SK-N-SH (cell line): Measurements from ENCODE around the gene RPS6KA1. TPM values are rescaled to one million over a fixed set of nuclear protein-coding genes. Genes with fewer than 3 reads are reported as not detected.

Experiments used
- CTCF ChIA-PET: fragments of 300-600, 350-600 bp; formaldehyde crosslinking; extraction: SDS; loops from one replicate; lab custom pipeline; 2021; lab: Yijun Ruan, JAX
- POLR2A ChIA-PET: fragments of 350-600 bp; sonication (Branson Sonifier 250); formaldehyde crosslinking; extraction: SDS; loops from one replicate; lab custom pipeline; 2020; ENCODE audit warnings: antibody characterized with exemption, inconsistent platforms; lab: Yijun Ruan, JAX
- DNase-seq: peaks from one replicate; pipeline ENCODE4 v3.0.0; 2012
- H2AFZ ChIP-seq: fragments of 200-600 bp; sonication (generic); 2 replicates; pipeline ENCODE4 v1.8.1; 2016; ENCODE audit warnings: antibody characterized with exemption, mild to moderate bottlenecking, low read depth
- H3F3A ChIP-seq: fragments of 200-600 bp; sonication (generic); replicated peaks from 2 replicates; pipeline ENCODE3; 2016; ENCODE audit warnings: antibody characterized with exemption, mild to moderate bottlenecking; ENCODE audit not compliant: insufficient read depth
- H3K27ac ChIP-seq, 2 experiments: fragments of 200-500 bp in 1 of 2; fragments of 200-600 bp in 1 of 2; sonication (Bioruptor generic) in 1 of 2; sonication (generic), shearing (Covaris generic) in 1 of 2; 2 replicates each; pipeline versions ENCODE4 v1.5.1 to v1.6.1; 2014 to 2016; ENCODE audit warnings: low read depth in 2 of 2, inconsistent platforms in 1 of 2, low read length in 1 of 2, mild to moderate bottlenecking in 1 of 2, mixed read lengths in 1 of 2
- H3K27me3 ChIP-seq: fragments of 200-600 bp; sonication (generic), shearing (Covaris generic); 2 replicates; pipeline ENCODE4 v1.6.1; 2016; ENCODE audit warnings: mixed run types; ENCODE audit not compliant: insufficient read depth
- H3K36me3 ChIP-seq, 2 experiments: fragments of 200-500 bp in 1 of 2; fragments of 200-600 bp in 1 of 2; sonication (Bioruptor generic) in 1 of 2; sonication (generic) in 1 of 2; replicated peaks in 1 of 2; 2 replicates each; pipeline versions ENCODE3 to v1.5.1; 2014 to 2016; ENCODE audit warnings: low read length in 1 of 2, mild to moderate bottlenecking in 1 of 2; ENCODE audit not compliant: insufficient read depth in 2 of 2, control insufficient read depth in 1 of 2
- H3K4me1 ChIP-seq, 2 experiments: fragments of 200-500 bp in 1 of 2; fragments of 200-600 bp in 1 of 2; sonication (Bioruptor generic) in 1 of 2; sonication (generic), shearing (Covaris generic) in 1 of 2; 2 replicates each; pipeline versions ENCODE4 v1.5.1 to v1.6.1; 2014 to 2016; ENCODE audit warnings: low read depth in 1 of 2, low read length in 1 of 2, mixed run types in 1 of 2; ENCODE audit not compliant: insufficient read depth in 2 of 2, control insufficient read depth in 1 of 2
- H3K4me2 ChIP-seq: fragments of 200-600 bp; sonication (generic), shearing (Covaris generic); 2 replicates; pipeline ENCODE4 v1.6.1; 2017; ENCODE audit warnings: mixed run types
- H3K4me3 ChIP-seq, 2 experiments: fragments of 200-500 bp in 1 of 2; fragments of 200-600 bp in 1 of 2; sonication (Bioruptor generic) in 1 of 2; sonication (generic), shearing (Covaris generic) in 1 of 2; 2 replicates each; pipeline versions ENCODE4 v1.5.1 to v1.8.1; 2014 to 2016; ENCODE audit warnings: low read depth in 2 of 2, inconsistent platforms in 1 of 2, low read length in 1 of 2, mild to moderate bottlenecking in 1 of 2, mixed read lengths in 1 of 2, moderate library complexity in 1 of 2
- H3K79me2 ChIP-seq: fragments of 200-600 bp; sonication (generic); 2 replicates; pipeline ENCODE4 v1.8.1; 2017; ENCODE audit warnings: mild to moderate bottlenecking; ENCODE audit not compliant: insufficient read depth
- H3K9ac ChIP-seq: fragments of 200-600 bp; sonication (generic); 2 replicates; pipeline ENCODE4 v1.6.1; 2017; ENCODE audit warnings: mixed run types
- H3K9me2 ChIP-seq: fragments of 200-600 bp; sonication (generic); 2 replicates; pipeline ENCODE4 v1.6.1; 2017; ENCODE audit warnings: mixed run types
- H3K9me3 ChIP-seq: fragments of 200-600 bp; sonication (generic); 2 replicates; pipeline ENCODE4 v1.6.1; 2017; ENCODE audit warnings: mixed run types, mild to moderate bottlenecking, moderate library complexity
- H4K20me1 ChIP-seq: fragments of 200-600 bp; sonication (generic); 2 replicates; pipeline ENCODE4 v1.6.1; 2017; ENCODE audit warnings: mild to moderate bottlenecking, mixed run types; ENCODE audit not compliant: insufficient read depth
- ELF1 ChIP-seq: IDR thresholded peaks from 2 replicates; pipeline ENCODE4 v1.4.0; 2012
- EP300 ChIP-seq, 2 experiments: IDR thresholded peaks; 2 replicates each; pipeline versions ENCODE4 v1.4.0 to v1.6.1; 2012; ENCODE audit warnings: borderline replicate concordance in 1 of 2, low read depth in 1 of 2, low read length in 1 of 2
- FOXJ3 ChIP-seq: sonication (generic); formaldehyde crosslinking; IDR thresholded peaks from 2 replicates; pipeline ENCODE4 v1.5.1; 2020; ENCODE audit warnings: mild to moderate bottlenecking, missing genetic modification reagents
- FOXM1 ChIP-seq: IDR thresholded peaks from 2 replicates; pipeline ENCODE4 v1.4.0; 2012; ENCODE audit warnings: low read depth, mild to moderate bottlenecking
- GABPA ChIP-seq: IDR thresholded peaks from 2 replicates; pipeline ENCODE4 v1.4.0; 2012; ENCODE audit warnings: low read depth, mild to moderate bottlenecking
- GATA2 ChIP-seq: sonication (generic); formaldehyde crosslinking; IDR thresholded peaks from 2 replicates; pipeline ENCODE4 v1.5.0; 2020; ENCODE audit warnings: mild to moderate bottlenecking, missing genetic modification reagents
- IRF3 ChIP-seq: fragments of 150-350 bp; IDR thresholded peaks from 2 replicates; pipeline ENCODE4 v1.6.1; 2016; ENCODE audit warnings: mild to moderate bottlenecking, low read depth, low read length
- JUND ChIP-seq: IDR thresholded peaks from 2 replicates; pipeline ENCODE4 v1.4.0; 2012
- MAX ChIP-seq: IDR thresholded peaks from 2 replicates; pipeline ENCODE4 v1.4.0; 2012; ENCODE audit warnings: low read depth
- MEF2A ChIP-seq: IDR thresholded peaks from 2 replicates; pipeline ENCODE4 v1.4.0; 2012; ENCODE audit warnings: low read depth, borderline replicate concordance
- NRF1 ChIP-seq: IDR thresholded peaks from 2 replicates; pipeline ENCODE4 v1.6.1; 2012; ENCODE audit warnings: low read depth, mild to moderate bottlenecking, low read length
- REST ChIP-seq: IDR thresholded peaks from 2 replicates; pipeline ENCODE4 v1.6.1; 2012; ENCODE audit warnings: mild to moderate bottlenecking, low read depth, low read length, moderate library complexity
- RFX5 ChIP-seq: IDR thresholded peaks from 2 replicates; pipeline ENCODE4 v1.6.1; 2012; ENCODE audit warnings: mild to moderate bottlenecking, improper control_type of control experiment, low read length
- SIN3A ChIP-seq: IDR thresholded peaks from 2 replicates; pipeline ENCODE4 v1.6.1; 2012; ENCODE audit warnings: low read depth, mild to moderate bottlenecking, low read length, moderate library complexity, borderline replicate concordance
- TAF1 ChIP-seq: IDR thresholded peaks from 2 replicates; pipeline ENCODE4 v1.6.1; 2012; ENCODE audit warnings: low read depth, mild to moderate bottlenecking, low read length, moderate library complexity, borderline replicate concordance
- TEAD4 ChIP-seq: IDR thresholded peaks from 2 replicates; pipeline ENCODE4 v1.4.0; 2012; ENCODE audit warnings: mild to moderate bottlenecking, borderline replicate concordance; ENCODE audit not compliant: insufficient read depth
- USF2 ChIP-seq: fragments of 150-350 bp; IDR thresholded peaks from 2 replicates; pipeline ENCODE4 v1.6.1; 2017; ENCODE audit warnings: antibody characterized with exemption, low read length, low read depth, borderline replicate concordance
- WGBS: methylation state at CpG from one replicate; pipeline ENCODE4 v1.1.6; 2017; ENCODE audit warnings: low lambda C conversion rate; 5-methylcytosine and 5-hydroxymethylcytosine counted together
- polyA plus RNA-seq, 3 experiments: library from polyadenylated mRNA; depleted of rRNA; stranded (reverse); fragments of >200 nt; gene quantifications; 2 replicates each; pipeline ENCODE4 v1.2.3, GENCODE V29; 2012

The RPS6KA1 gene
- polyA plus RNA-seq, 1 of the 3 experiments (the other 2 are of a cell fraction): 9.7 TPM

GRCh38 chr1:26493267-26493666 lies 36.3 kb upstream of the RPS6KA1 start:
- 68% methylated on average over 3 of the region's 3 CpGs for WGBS
- no peak for DNase-seq
- H3K9ac ChIP-seq: no peak overlapping the region
- TF ChIP-seq RFX5: no peak
- no peak for TF ChIP-seq REST
- TF ChIP-seq NRF1: no peak
- TF ChIP-seq SIN3A: no peak
- no peak for TF ChIP-seq USF2
- TF ChIP-seq EP300 (IDR thresholded peaks at IDR 0.05; ENCODE audit: borderline replicate concordance in 1 of 2, low read depth in 1 of 2, low read length in 1 of 2): no peak
- no peak for TF ChIP-seq TAF1
- no peak for TF ChIP-seq FOXM1
- TF ChIP-seq IRF3: no peak
- TF ChIP-seq TEAD4: no peak
- no peak for TF ChIP-seq MEF2A
- TF ChIP-seq MAX: no peak
- TF ChIP-seq JUND: no peak
- TF ChIP-seq GABPA: no peak
- no peak for TF ChIP-seq ELF1
- no peak for TF ChIP-seq FOXJ3 (CRISPR knock-in tag)
- no peak for TF ChIP-seq GATA2 (CRISPR knock-in tag)
- H3K9me2 ChIP-seq: no peaks in the 10 kb centered on the region
- ChIA-PET POLR2A (no interaction called here), CTCF (no interaction called here)
- no peaks in the 10 kb centered on the region for H3F3A ChIP-seq
- H3K27ac ChIP-seq: no peak overlapping the region
- H2AFZ ChIP-seq: no peak overlapping the region
- H3K36me3 ChIP-seq: no peaks in the 10 kb centered on the region
- no peak overlapping the region for H3K4me2 ChIP-seq
- no peaks in the 10 kb centered on the region for H4K20me1 ChIP-seq
- H3K79me2 ChIP-seq: no peaks in the 10 kb centered on the region
- H3K9me3 ChIP-seq: no peaks in the 10 kb centered on the region
- H3K27me3 ChIP-seq: no peaks in the 10 kb centered on the region
- no peaks in the 10 kb centered on the region for H3K4me1 ChIP-seq
- no peak overlapping the region for H3K4me3 ChIP-seq
